Common myeloid progenitor, CD34-positive (primary cell): ENCODE measurements around the gene SSR1.
"Not testable (repeated sequence)": the region's sequence is repeated elsewhere in the genome, so short reads cannot be mapped to it uniquely, and the experiment has no call there.

Source experiments
- CTCF ChIA-PET: fragments of 350-600 bp; sonication (Branson Sonifier 250); formaldehyde crosslinking; loops from one replicate; lab custom pipeline; 2021; ENCODE audit warnings: antibody characterized with exemption; lab: Charles Lee
- POLR2A ChIA-PET: fragments of 350-600 bp; sonication (Branson Sonifier 250); formaldehyde crosslinking; loops from one replicate; lab custom pipeline; 2021; ENCODE audit warnings: antibody characterized with exemption; lab: Charles Lee
- DNase-seq, 3 donors: peaks; one replicate each; pipeline versions ENCODE4 v3.0.0 to v3.0.0-alpha.2; 2013
- H3K27ac ChIP-seq, 2 experiments: 1 replicate in 1 of 2; 2 replicates in 1 of 2; pipeline ENCODE4 v1.7.0; 2013; ENCODE audit warnings: inconsistent platforms in 2 of 2, low read length in 2 of 2, mild to moderate bottlenecking in 2 of 2, low read depth in 1 of 2, moderate library complexity in 1 of 2; ENCODE audit not compliant: severe bottlenecking in 2 of 2, insufficient read depth in 1 of 2, poor library complexity in 1 of 2
- H3K27me3 ChIP-seq, 5 experiments: replicated peaks in 2 of 5; 1 replicate in 3 of 5; 2 replicates in 2 of 5; pipeline versions ENCODE4 v1.6.1 to v1.7.0; 2013; ENCODE audit warnings: low read length in 4 of 5, mild to moderate bottlenecking in 2 of 5, moderate library complexity in 2 of 5, inconsistent platforms in 1 of 5; ENCODE audit not compliant: insufficient read depth in 5 of 5, control insufficient read depth in 4 of 5
- H3K36me3 ChIP-seq, 4 experiments: 1 replicate in 2 of 4; 2 replicates in 2 of 4; pipeline versions ENCODE4 v1.6.1 to v1.7.0; 2013; ENCODE audit warnings: low read length in 3 of 4, control low read depth in 1 of 4, mild to moderate bottlenecking in 1 of 4; ENCODE audit not compliant: control insufficient read depth in 4 of 4, insufficient read depth in 4 of 4
- H3K4me1 ChIP-seq, 4 experiments: 1 replicate in 3 of 4; 2 replicates in 1 of 4; pipeline versions ENCODE4 v1.6.1 to v1.7.1; 2013; ENCODE audit warnings: low read length in 3 of 4, mild to moderate bottlenecking in 3 of 4, control low read depth in 1 of 4, inconsistent platforms in 1 of 4, moderate library complexity in 1 of 4; ENCODE audit not compliant: control insufficient read depth in 4 of 4, insufficient read depth in 4 of 4; ENCODE audit errors: control extremely low read depth in 1 of 4
- H3K4me3 ChIP-seq, 7 experiments: 1 replicate in 4 of 7; 2 replicates in 3 of 7; pipeline versions ENCODE4 v1.5.1 to v1.7.0; 2013; ENCODE audit warnings: mild to moderate bottlenecking in 7 of 7, low read length in 6 of 7, moderate library complexity in 6 of 7, inconsistent platforms in 2 of 7, low read depth in 2 of 7, control low read depth in 1 of 7; ENCODE audit not compliant: insufficient read depth in 4 of 7, control insufficient read depth in 1 of 7; ENCODE audit errors: extremely low read depth in 1 of 7
- H3K9me3 ChIP-seq, 5 experiments: 1 replicate in 4 of 5; 2 replicates in 1 of 5; pipeline versions ENCODE4 v1.6.1 to v1.7.1; 2013; ENCODE audit warnings: low read length in 4 of 5, mild to moderate bottlenecking in 2 of 5, inconsistent platforms in 1 of 5, low read depth in 1 of 5, moderate library complexity in 1 of 5; ENCODE audit not compliant: control insufficient read depth in 4 of 5, insufficient read depth in 2 of 5; ENCODE audit errors: control extremely low read depth in 1 of 5
- WGBS: methylation state at CpG from one replicate; pipeline ENCODE4 v1.1.5; 2013; ENCODE audit not compliant: insufficient coverage; 5-methylcytosine and 5-hydroxymethylcytosine counted together

The SSR1 gene

GRCh38 chr6:7265385-7265726, 47.6 kb downstream of the SSR1 start:
- H3K4me3 ChIP-seq, H3K9me3 ChIP-seq, H3K36me3 ChIP-seq, H3K27ac ChIP-seq, H3K27me3 ChIP-seq, DNase-seq, POLR2A ChIA-PET: not testable (repeated sequence)
- 100% methylated on average over 3 of the region's 7 CpGs for WGBS
- H3K4me1 ChIP-seq, result peaks cover 4 to 28% (median 12%) of the 10 kb centered on the region in 4 experiments
- CTCF ChIA-PET, result interaction anchor here (0.9 to 1.9 kb wide), 6 partner anchors 10 to 22 kb away, joined by 3 to 10 read pairs (median 4); no protein-coding TSS in a partner anchor

- Histone ChIP-seq H3K9me3 (peaks cover 0 to 4% (median 0%) of the 10 kb centered on the region in 5 experiments), H3K4me3 (no peak overlapping the region), H3K27ac (no peak overlapping the region), H3K27me3 (no peaks in the 10 kb centered on the region), H3K4me1 (peaks cover 4 to 30% (median 13%) of the 10 kb centered on the region in 4 experiments), H3K36me3 (no peaks in the 10 kb centered on the region)
- CTCF ChIA-PET, result interaction anchor here (1.0 to 1.7 kb wide), 8 partner anchors 10 to 35 kb away, joined by 3 to 6 read pairs (median 4); no protein-coding TSS in a partner anchor
- WGBS, result 94% methylated on average over 16 of the region's 17 CpGs
- POLR2A ChIA-PET, result no interaction called here
- DNase-seq, result no peak
Measured at GRCh38 chr6:7264686-7265384, 48.2 kb downstream of the SSR1 start.

GRCh38 chr6:7264041-7264440, 49.0 kb downstream of the SSR1 start:
- no peak overlapping the region for H3K4me3 ChIP-seq
- POLR2A ChIA-PET, result interaction anchor here (0.6 kb wide), 1 partner anchor 424 kb away, joined by 3 read pairs; no protein-coding TSS in a partner anchor
- DNase-seq, result no peak
- no peak overlapping the region for H3K27ac ChIP-seq
- H3K4me1 ChIP-seq, result peaks cover 4 to 30% (median 13%) of the 10 kb centered on the region in 4 experiments
- H3K27me3 ChIP-seq, result no peaks in the 10 kb centered on the region
- peaks cover 0 to 4% (median 0%) of the 10 kb centered on the region in 5 experiments for H3K9me3 ChIP-seq
- H3K36me3 ChIP-seq, result no peaks in the 10 kb centered on the region
- CTCF ChIA-PET, result interaction anchor here (1.0 to 1.6 kb wide), 7 partner anchors 10 to 36 kb away, joined by 3 to 6 read pairs (median 4); no protein-coding TSS in a partner anchor
- 95% methylated on average over 10 of the region's 15 CpGs for WGBS

GRCh38 chr6:7263519-7263805, 49.5 kb downstream of the SSR1 start:
- H3K27me3 ChIP-seq, H3K27ac ChIP-seq, POLR2A ChIA-PET, H3K36me3 ChIP-seq, H3K4me3 ChIP-seq, H3K9me3 ChIP-seq, DNase-seq: not testable (repeated sequence)
- H3K4me1 ChIP-seq, result peaks cover 4 to 30% (median 13%) of the 10 kb centered on the region in 4 experiments
- 81% methylated on average over 3 of the region's 9 CpGs for WGBS
- CTCF ChIA-PET, result interaction anchor here (2.5 kb wide), 1 partner anchor 11 kb away, joined by 12 read pairs; no protein-coding TSS in a partner anchor

GRCh38 chr6:7262746-7263518, 50.1 kb downstream of the SSR1 start:
- H3K27me3 ChIP-seq, result no peaks in the 10 kb centered on the region
- H3K4me1 ChIP-seq, result peaks cover 4 to 30% (median 13%) of the 10 kb centered on the region in 4 experiments
- no peak overlapping the region for H3K27ac ChIP-seq
- 90% methylated on average over 13 of the region's 16 CpGs for WGBS
- H3K36me3 ChIP-seq, result no peaks in the 10 kb centered on the region
- no peak overlapping the region for H3K4me3 ChIP-seq
- POLR2A ChIA-PET, result no interaction called here
- DNase-seq, result no peak
- CTCF ChIA-PET, result interaction anchor here (0.8 to 2.5 kb wide), 3 partner anchors 12 to 19 kb away, joined by 3 to 12 read pairs (median 4); no protein-coding TSS in a partner anchor
- H3K9me3 ChIP-seq, result peaks cover 0 to 4% (median 0%) of the 10 kb centered on the region in 5 experiments

- Histone ChIP-seq H3K4me3 (peak overlapping the region in 6 of 7 experiments; percentile 10 to 79 (median 68)), H3K27me3 (no peaks in the 10 kb centered on the region), H3K27ac (no peak overlapping the region), H3K9me3 (peaks cover 0 to 4% (median 0%) of the 10 kb centered on the region in 5 experiments), H3K36me3 (no peaks in the 10 kb centered on the region), H3K4me1 (peaks cover 4 to 30% (median 13%) of the 10 kb centered on the region in 4 experiments)
- ChIA-PET CTCF (interaction anchor here (0.8 to 2.5 kb wide), 5 partner anchors 13 to 517 kb away, joined by 3 to 12 read pairs (median 3); no protein-coding TSS in a partner anchor), POLR2A (interaction anchor here (0.6 kb wide), 1 partner anchor 144 kb away, joined by 3 read pairs; no protein-coding TSS in a partner anchor)
- WGBS, result 91% methylated on average over 11 of the region's 13 CpGs
- DNase-seq, result no peak
Measured at GRCh38 chr6:7261852-7262461, 51.0 kb downstream of the SSR1 start.
